Medulla oblongata (tissue), 1 donor: ENCODE results near the gene PTCHD1.

Source experiments
- DNase-seq: peaks from one replicate; pipeline ENCODE4 v3.0.0-alpha.2; 2015; ENCODE audit errors: extremely low spot score

Gene PTCHD1

GRCh38 chrX:23334848-23335599, at the start of gene PTCHD1:
TSS of gene PTCHD1 (plus strand) at chrX:23334849. CDS start at chrX:23334876, 27 bp downstream.
- DNase-seq, result no peak

- DNase-seq, result no peak
These were observed 47.9 kb upstream of the PTCHD1 start for GRCh38 chrX:23286731-23287130.

- no peak for DNase-seq
These were observed 47.4 kb upstream of the PTCHD1 start for GRCh38 chrX:23287191-23287725.

GRCh38 chrX:23292354-23292987, 42.2 kb upstream of the PTCHD1 start:
- DNase-seq, result no peak

GRCh38 chrX:23292988-23293651, 41.5 kb upstream of the PTCHD1 start:
- DNase-seq, result peak; percentile 5

GRCh38 chrX:23304881-23305280, 29.8 kb upstream of the PTCHD1 start:
- no peak for DNase-seq

- no peak for DNase-seq
These were observed 22.9 kb upstream of the PTCHD1 start for GRCh38 chrX:23311731-23312130.

GRCh38 chrX:23312136-23312535, 22.5 kb upstream of the PTCHD1 start:
- DNase-seq, result no peak

- no peak for DNase-seq
These were observed 16.6 kb upstream of the PTCHD1 start for GRCh38 chrX:23317799-23318724.

- no peak for DNase-seq
These were observed 7.5 kb upstream of the PTCHD1 start for GRCh38 chrX:23327104-23327503.

GRCh38 chrX:23331701-23332100, 2.9 kb upstream of the PTCHD1 start:
- no peak for DNase-seq

GRCh38 chrX:23332101-23332887, 2.4 kb upstream of the PTCHD1 start:
- peak; percentile 23 for DNase-seq

- DNase-seq, result no peak
These were observed 1.5 kb upstream of the PTCHD1 start for GRCh38 chrX:23332888-23333821.

GRCh38 chrX:23333842-23334520, 668 bp upstream of the PTCHD1 start:
- no peak for DNase-seq

GRCh38 chrX:23334521-23334847, 165 bp upstream of the PTCHD1 start:
- no peak for DNase-seq

- no peak for DNase-seq
These were observed 3.7 kb downstream of the PTCHD1 start for GRCh38 chrX:23338334-23338733.

GRCh38 chrX:23341452-23341851, 6.8 kb downstream of the PTCHD1 start:
- no peak for DNase-seq

GRCh38 chrX:23344238-23344903, 9.7 kb downstream of the PTCHD1 start:
- DNase-seq, result no peak

- DNase-seq, result no peak
These were observed 10.2 kb downstream of the PTCHD1 start for GRCh38 chrX:23344904-23345271.
